ENCODE data around the gene VRK3.
"Not testable (repeated sequence)": the region's sequence is repeated elsewhere in the genome, so short reads cannot be mapped to it uniquely, and the experiment has no call there.

VRK3 gene

DNA sequence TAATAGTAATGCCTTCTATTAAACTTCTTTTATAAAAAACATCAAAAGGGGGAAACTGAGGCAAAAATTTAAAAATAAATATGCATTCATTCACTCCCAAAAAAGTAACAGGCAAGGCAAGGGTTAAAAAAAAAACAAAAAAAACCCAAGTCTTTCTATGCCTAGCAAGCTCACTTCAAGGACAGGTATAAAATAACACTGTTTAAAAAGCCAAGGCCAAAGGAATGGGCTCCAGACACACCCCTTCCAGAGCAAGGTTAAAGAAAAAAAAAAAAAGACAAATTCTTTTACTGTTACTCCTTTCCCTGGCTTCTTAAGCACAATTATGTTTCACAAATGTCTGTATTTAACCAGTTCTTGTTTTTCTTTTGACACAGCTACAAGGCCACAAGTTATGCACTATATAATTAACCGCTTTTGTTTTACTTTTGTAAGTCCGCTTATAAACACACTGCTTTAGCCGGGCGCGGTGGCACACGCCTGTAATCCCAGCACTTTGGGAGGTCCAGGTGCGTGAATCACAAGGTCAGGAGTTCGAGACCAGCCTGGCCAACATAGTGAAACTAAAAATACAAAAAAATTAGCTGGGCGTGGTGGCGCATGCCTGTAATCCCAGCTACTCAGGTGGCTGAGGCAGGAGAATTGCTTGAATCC, 67.8 kb downstream of the VRK3 start:
- FAIRE-seq: no peak
- no peak for DNase-seq (ENCODE audit: low spot score)

- no peak for FAIRE-seq
- DNase-seq (ENCODE audit: low spot score): no peak
Measured at GRCh38 chr19:49956115-49956495, 69.1 kb downstream of the VRK3 start.

DNA sequence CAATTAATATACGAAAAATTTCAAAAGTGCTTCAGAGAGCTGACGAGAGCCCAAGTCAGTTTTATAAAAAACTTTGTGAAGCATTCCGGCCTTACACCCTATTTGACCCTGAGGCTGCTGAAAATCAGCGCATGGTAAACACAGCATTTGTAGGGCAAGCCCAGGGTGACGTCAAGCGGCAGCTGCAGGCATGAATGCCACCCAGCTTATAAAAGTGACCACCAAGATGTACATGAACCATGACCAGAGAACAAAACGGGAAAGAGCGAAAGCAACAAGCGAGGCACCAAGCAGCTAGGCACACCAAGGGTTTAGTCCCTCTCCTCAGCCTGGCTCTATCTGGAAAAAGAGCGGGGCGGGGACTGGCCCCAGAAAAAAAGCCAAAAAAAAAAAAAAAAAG, 70.2 kb downstream of the VRK3 start:
- DNase-seq (ENCODE audit: low spot score) (no peak), FAIRE-seq (no peak)

DNA sequence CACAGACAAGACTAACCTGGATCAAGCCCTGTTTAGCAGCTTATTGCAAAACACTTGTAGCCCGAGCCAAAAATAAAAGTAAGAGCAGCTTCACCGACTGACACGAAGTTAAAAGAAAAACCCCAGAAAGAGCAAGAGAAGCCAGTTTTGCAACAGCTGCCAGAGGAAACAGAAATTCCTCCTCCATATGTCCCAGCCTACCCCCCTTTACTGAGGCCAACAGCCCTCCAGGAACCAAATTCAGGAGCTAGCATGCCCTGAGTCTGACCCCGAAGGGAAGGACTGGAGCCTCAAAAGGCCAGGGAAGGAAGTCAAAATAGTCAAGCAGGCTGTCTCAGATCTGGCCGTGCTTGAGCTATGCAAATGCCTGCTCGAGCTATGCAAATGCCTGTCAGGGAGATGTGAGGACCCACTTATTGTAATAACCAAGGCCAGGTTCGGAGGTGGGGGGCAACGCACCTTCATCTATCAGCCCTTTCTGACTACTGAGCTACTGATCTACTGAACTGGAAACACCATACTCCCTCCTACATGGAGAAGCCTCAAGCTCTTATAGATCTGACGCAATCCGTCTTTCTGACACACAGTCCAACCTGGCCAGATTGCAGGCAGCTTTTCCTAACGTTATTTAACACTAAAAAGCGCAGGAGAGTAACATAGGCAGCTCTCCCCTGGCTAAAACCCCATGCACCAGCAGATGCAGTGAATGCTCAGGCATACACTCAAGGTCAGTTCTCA, 70.9 kb downstream of the VRK3 start:
- DNase-seq (ENCODE audit: low spot score) (no peak), FAIRE-seq (no peak)

DNA sequence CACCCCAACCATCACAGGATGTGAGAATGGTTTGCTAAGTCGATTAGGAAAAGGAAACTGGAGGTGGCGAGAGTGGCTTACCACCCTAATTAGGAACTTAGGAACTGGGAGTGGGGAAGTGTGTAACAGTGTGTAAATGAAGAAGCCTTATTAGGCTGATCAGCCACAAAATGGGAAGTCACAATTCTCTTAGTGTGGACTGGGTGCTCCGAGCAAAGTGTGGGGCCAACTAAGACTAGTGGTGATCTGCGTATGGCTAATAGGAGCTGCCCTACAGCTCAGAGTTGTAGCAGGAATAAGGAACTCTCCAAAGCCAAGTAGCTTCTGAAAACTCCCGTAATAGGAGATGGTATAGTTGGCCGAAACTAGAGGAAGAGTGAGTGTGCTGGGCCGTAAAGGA, 71.8 kb downstream of the VRK3 start:
- FAIRE-seq: no peak

DNA sequence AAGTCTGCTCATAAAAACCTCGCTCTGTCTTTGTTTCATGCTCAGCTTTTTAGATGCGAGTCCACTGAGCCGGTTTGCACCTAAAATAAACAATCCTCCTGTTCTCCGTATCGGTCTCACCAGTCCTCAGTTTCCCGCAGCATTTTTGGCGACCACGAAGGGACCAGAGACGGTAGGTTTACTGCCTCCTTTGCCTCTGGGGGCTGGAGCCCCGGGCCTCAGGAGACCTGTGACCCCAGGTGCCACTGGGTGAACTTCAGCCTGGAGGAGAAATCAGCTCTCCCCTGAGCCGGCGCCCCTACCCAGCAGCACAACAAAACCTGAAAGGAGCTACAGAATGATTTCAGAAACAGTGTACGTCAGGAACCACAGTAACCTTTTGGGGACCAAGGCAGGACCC, 72.3 kb downstream of the VRK3 start:
- FAIRE-seq (no peak), DNase-seq (ENCODE audit: low spot score) (no peak)

More for the DNA sequence above, 71.8 kb downstream of the VRK3 start:
- DNase-seq (ENCODE audit: low spot score): no peak

DNA sequence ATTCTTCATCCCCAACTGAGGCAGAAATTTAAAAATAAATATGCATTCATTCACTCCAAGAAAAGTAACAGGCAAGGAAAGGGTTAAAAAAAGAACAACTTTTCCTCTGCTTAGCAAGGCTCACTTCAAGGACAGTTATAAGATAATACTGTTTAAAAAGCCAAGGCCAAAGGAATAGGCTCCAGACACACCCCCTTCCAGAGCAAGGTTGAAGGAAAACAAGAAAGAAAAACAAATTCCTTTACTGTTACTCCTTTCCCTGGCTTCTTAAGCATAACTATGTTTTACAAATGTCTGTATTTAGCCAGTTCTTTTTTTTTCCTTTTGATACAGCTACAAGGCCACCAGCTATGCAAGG, 72.7 kb downstream of the VRK3 start:
- DNase-seq (ENCODE audit: low spot score): no peak

GRCh38 chr19:49951806-49952478, 73.2 kb downstream of the VRK3 start:
- no peak for FAIRE-seq
- DNase-seq (ENCODE audit: low spot score): no peak

More for the DNA sequence above, 72.7 kb downstream of the VRK3 start:
- no peak for FAIRE-seq

- DNase-seq (ENCODE audit: low spot score) (no peak), FAIRE-seq (no peak)
Measured at GRCh38 chr19:49950956-49951526, 74.1 kb downstream of the VRK3 start.

DNA sequence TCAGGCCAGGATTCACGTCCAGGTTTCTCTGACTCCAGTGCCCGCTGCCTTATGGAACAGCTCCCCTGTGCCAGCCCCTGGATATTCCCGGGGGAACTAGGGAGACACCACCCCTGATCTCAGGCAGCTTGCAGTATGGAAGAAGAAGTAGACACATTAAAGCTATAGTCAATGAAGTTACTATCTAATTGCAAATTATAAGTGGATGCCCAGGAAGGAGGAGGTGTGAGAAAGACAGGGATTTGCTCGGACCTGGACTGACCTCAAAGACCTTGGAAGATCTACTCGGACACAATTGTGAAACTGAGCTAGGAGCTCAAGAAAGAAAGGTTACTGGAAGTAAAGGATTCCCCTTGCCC, 74.6 kb downstream of the VRK3 start:
- FAIRE-seq: no peak
- DNase-seq (ENCODE audit: low spot score): no peak

DNA sequence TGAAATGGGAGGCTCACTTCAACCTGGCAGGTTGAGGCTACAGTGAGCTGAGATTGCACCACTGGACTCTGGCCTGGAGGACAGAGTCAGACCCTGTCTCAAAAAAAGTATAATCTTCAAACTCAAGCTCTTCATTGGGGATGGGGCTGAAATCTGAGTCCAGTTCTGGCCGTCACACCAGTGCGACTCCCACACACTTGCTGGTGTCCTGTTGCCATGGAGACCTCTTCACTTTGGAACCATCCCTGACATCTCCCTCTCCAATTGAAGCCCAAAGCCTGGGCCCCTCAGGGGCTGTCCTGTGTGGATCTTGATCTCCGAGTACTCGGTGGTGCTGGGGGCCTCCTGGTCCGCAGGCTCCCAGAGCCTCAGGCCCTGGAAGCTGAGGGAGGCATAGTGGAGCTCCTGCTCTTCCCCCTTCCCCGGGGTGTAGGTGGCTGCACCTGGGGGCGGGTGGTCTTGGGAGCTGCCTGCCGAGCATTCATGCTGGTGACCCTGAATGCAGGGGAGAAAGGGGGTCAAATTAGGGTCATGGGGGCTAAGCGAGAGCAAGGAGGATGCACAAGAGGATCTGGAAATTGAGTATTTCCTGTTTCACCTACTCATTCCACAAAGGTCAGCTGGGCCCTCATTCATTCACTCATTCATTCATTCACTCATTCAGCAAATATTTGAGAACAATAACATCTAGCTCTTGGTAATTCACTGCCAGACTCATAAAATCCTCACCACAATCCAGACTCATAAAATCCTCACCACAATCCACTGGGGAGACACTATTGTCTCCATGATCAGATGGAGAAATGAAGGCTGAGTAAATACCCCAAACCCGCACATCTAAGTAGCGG, 75.2 kb downstream of the VRK3 start:
- FAIRE-seq (no peak), DNase-seq (ENCODE audit: low spot score) (peak; percentile 41)

- DNase-seq (ENCODE audit: low spot score) (no peak), FAIRE-seq (no peak)
Measured at GRCh38 chr19:49946415-49946814, 78.8 kb downstream of the VRK3 start.

GRCh38 chr19:49944567-49944966, 80.6 kb downstream of the VRK3 start:
- not testable (repeated sequence) for FAIRE-seq

DNA sequence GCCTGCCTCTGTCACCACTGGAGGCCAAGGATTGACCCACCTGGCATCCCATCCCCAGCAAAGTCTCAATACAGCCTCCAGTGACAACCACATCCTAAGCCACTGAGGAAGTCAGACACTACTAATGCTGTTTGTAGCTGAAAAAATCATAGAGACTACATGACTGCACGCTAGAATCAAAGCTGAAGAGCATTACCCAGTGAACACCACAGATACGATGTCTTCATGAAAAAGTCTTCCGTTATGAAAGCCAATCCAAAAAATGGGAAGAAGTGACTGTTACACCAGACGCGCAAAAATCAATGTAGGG, 84.7 kb downstream of the VRK3 start:
- FAIRE-seq (peak; percentile 9), DNase-seq (ENCODE audit: low spot score) (no peak)

More at GRCh38 chr19:49944567-49944966, 80.6 kb downstream of the VRK3 start:
- not testable (repeated sequence) for DNase-seq (ENCODE audit: low spot score)

- no peak for FAIRE-seq
- no peak for DNase-seq (ENCODE audit: low spot score)
Measured at GRCh38 chr19:49939721-49940481, 85.3 kb downstream of the VRK3 start.

DNA sequence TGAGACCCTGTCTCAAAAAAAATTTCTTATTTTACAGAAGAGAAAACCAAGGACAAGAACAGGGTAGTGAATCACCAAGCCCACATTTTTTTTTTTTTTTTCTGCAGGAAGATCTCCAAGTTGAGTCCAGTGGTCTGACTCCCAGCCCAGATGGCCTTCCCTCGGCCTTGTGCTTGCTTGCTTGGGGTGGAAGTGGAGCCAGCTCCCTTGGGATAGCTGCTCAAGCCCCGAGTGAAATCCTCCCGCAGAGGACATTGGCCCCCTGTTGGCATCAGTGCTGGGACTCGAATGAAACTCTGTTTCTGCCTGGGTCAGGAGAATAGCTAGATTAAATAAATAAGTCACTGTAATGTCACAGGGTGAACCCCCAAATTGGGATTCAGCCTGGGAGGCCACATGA, 86.5 kb downstream of the VRK3 start:
- no peak for FAIRE-seq
- no peak for DNase-seq (ENCODE audit: low spot score)

- FAIRE-seq (no peak), DNase-seq (ENCODE audit: low spot score) (peak; percentile 81)
Measured at GRCh38 chr19:49937750-49938381, 87.3 kb downstream of the VRK3 start.

GRCh38 chr19:49936549-49936948, 88.6 kb downstream of the VRK3 start:
- FAIRE-seq: no peak
- no peak for DNase-seq (ENCODE audit: low spot score)

- DNase-seq (ENCODE audit: low spot score): no peak
- no peak for FAIRE-seq
Measured at GRCh38 chr19:49933643-49934042, 91.5 kb downstream of the VRK3 start.

- no peak for DNase-seq (ENCODE audit: low spot score)
- no peak for FAIRE-seq
Measured at GRCh38 chr19:49932731-49933131, 92.4 kb downstream of the VRK3 start.
